ENCODE data around the gene TRIO.

TRIO gene

GRCh38 chr5:14308384-14309154 lies 165.4 kb downstream of the TRIO start:
- no peak for DNase-seq

GRCh38 chr5:14309199-14309598 lies 166.1 kb downstream of the TRIO start:
- no peak for DNase-seq

- no peak for DNase-seq
Measured at GRCh38 chr5:14309878-14310531, 166.9 kb downstream of the TRIO start.

GRCh38 chr5:14310901-14311300 lies 167.8 kb downstream of the TRIO start:
- no peak for DNase-seq

- DNase-seq, result no peak
Measured at GRCh38 chr5:14313986-14314690, 171.0 kb downstream of the TRIO start.

- no peak for DNase-seq
Measured at GRCh38 chr5:14316471-14316870, 173.3 kb downstream of the TRIO start.

GRCh38 chr5:14319102-14319501 lies 176.0 kb downstream of the TRIO start:
- DNase-seq, result no peak

- DNase-seq, result no peak
Measured at GRCh38 chr5:14321936-14322335, 178.8 kb downstream of the TRIO start.

- DNase-seq, result no peak
Measured at GRCh38 chr5:14322437-14323187, 179.5 kb downstream of the TRIO start.

GRCh38 chr5:14323466-14323865 lies 180.3 kb downstream of the TRIO start:
- no peak for DNase-seq

- no peak for DNase-seq
Measured at GRCh38 chr5:14325369-14325768, 182.2 kb downstream of the TRIO start.

- no peak for DNase-seq
Measured at GRCh38 chr5:14326035-14326903, 183.1 kb downstream of the TRIO start.

GRCh38 chr5:14327624-14328023 lies 184.5 kb downstream of the TRIO start:
- no peak for DNase-seq

GRCh38 chr5:14328144-14328543 lies 185.0 kb downstream of the TRIO start:
- no peak for DNase-seq

- no peak for DNase-seq
Measured at GRCh38 chr5:14330291-14330690, 187.1 kb downstream of the TRIO start.

- DNase-seq, result no peak
Measured at GRCh38 chr5:14330729-14331385, 187.7 kb downstream of the TRIO start.

- DNase-seq, result no peak
Measured at GRCh38 chr5:14331386-14331781, 188.2 kb downstream of the TRIO start.

GRCh38 chr5:14332038-14332631 lies 189.0 kb downstream of the TRIO start:
- no peak for DNase-seq

- DNase-seq, result no peak
Measured at GRCh38 chr5:14332746-14333145, 189.6 kb downstream of the TRIO start.

GRCh38 chr5:14337593-14337992 lies 194.5 kb downstream of the TRIO start:
- no peak for DNase-seq

GRCh38 chr5:14339468-14339867 lies 196.3 kb downstream of the TRIO start:
- DNase-seq, result no peak

Measured in stimulated activated CD4-positive, alpha-beta T cell treated with anti-CD3 and anti-CD28 coated beads, Interleukin-4, amount 100 ng/mL, for 24 hours (primary cell).